ENCODE data around the gene TUBGCP6. TPM values are rescaled to one million over a fixed set of nuclear protein-coding genes. Genes with fewer than 3 reads are reported as not detected.

Gene TUBGCP6, protein sequence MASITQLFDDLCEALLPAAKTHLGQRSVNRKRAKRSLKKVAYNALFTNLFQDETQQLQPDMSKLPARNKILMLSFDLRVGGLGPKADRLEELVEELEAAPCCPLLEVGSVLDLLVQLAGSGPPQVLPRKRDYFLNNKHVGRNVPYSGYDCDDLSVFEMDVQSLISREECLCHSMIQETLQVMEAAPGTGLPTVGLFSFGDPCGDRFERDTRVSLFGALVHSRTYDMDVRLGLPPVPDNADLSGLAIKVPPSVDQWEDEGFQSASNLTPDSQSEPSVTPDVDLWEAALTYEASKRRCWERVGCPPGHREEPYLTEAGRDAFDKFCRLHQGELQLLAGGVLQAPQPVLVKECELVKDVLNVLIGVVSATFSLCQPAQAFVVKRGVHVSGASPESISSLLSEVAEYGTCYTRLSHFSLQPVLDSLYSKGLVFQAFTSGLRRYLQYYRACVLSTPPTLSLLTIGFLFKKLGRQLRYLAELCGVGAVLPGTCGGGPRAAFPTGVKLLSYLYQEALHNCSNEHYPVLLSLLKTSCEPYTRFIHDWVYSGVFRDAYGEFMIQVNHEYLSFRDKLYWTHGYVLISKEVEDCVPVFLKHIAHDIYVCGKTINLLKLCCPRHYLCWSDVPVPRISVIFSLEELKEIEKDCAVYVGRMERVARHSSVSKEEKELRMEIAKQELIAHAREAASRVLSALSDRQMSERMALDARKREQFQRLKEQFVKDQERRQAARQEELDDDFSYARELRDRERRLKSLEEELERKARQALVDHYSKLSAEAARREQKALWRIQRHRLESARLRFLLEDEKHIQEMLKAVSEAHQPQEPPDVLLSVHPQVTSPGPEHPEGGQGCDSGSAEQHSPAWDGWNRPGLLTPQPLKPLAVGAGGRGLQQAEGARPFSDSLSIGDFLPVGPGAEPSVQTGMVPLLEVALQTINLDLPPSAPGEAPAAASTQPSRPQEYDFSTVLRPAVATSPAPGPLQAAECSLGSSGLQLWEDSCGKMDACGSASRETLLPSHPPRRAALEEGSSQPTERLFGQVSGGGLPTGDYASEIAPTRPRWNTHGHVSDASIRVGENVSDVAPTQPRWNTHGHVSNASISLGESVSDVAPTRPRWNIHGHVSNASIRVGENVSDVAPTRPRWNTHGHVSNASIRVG (N-terminal part only)
- 21.3 and 21.4 TPM in 2 replicates for total RNA-seq (2014; rRNA removed; shearing (Covaris generic))

DNA sequence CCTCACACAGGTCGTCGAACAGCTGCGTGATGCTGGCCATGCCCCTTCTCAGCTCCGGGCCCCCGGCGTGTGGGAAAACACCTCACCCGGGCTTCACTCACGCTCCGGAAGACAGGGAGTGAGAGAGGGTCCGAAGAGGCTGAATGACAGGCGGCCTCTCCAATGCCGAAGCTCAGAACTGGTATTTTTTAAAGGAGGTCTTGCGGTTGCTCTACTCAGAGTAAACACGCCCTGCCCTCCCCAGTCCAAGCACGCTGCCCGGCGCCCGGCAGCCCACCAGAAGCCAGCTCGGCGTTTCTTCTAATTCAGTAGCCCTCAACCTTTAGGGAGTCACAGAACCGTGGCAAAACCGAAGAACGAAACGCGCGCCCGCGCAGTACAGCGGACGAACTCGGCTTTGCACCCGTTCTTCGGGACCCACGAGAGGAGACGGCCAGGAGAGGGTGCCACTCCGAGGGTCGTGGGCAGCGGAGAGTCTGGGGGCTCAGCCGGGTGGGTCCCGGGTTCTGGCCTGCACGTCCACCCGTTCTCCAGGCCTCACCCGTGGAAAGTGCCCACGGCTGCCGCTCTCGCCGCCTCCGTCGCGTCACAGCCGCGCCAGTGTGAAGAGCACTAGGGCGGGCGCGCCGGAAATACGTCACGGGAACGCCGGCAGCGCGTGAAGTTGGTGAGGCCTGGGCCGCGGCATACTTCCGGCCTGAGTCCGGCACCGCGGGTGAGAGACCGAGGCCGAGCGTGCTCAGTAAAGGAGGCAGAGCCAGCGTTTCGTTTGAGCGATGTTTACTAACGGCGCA, at the start of gene TUBGCP6:
Gene TUBGCP6, minus strand, starts transcription at position 604 of the 794 bp plus-strand sequence. Its CDS starts 564 bp downstream, at position 40.

DNA sequence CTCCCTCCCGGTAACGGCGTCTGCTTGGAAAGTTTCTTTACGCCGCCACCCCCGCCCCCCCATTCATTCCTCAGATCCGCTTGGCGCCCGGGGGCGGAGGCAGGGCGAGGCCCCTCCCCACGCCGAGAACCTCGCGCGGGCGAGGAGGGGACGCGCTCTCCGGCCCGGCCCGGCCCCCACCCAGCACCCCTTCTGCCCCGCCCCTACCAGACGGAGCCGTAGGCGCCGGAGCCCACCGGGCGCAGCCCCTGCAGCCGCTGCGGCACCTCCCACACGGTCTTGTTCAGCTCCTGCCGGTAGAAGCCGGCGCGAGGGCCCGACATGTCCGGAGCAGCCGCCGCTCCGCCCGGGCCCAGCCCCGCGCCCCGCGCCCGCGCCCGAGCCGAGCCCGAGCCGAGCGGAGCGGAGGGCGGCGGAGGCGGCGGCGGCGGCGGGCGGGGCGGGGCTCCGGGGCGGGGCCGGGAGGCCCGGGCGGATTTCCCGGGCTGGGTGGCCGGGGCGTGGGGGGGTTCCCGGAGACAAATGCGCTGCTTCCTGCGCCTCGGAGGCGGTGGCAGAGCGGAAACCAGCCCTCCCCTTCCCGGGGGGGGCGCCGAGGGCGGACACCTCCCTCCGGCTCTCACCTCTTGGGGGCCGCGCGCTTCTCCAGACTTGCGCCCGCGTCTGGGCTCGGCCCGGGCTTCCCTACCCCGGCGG, 25.3 kb upstream of the TUBGCP6 start, which contains the start of gene MAPK11:
Gene MAPK11, minus strand, starts transcription at position 411 of the 696 bp plus-strand sequence. Its CDS starts 88 bp downstream, at position 323.

DNA sequence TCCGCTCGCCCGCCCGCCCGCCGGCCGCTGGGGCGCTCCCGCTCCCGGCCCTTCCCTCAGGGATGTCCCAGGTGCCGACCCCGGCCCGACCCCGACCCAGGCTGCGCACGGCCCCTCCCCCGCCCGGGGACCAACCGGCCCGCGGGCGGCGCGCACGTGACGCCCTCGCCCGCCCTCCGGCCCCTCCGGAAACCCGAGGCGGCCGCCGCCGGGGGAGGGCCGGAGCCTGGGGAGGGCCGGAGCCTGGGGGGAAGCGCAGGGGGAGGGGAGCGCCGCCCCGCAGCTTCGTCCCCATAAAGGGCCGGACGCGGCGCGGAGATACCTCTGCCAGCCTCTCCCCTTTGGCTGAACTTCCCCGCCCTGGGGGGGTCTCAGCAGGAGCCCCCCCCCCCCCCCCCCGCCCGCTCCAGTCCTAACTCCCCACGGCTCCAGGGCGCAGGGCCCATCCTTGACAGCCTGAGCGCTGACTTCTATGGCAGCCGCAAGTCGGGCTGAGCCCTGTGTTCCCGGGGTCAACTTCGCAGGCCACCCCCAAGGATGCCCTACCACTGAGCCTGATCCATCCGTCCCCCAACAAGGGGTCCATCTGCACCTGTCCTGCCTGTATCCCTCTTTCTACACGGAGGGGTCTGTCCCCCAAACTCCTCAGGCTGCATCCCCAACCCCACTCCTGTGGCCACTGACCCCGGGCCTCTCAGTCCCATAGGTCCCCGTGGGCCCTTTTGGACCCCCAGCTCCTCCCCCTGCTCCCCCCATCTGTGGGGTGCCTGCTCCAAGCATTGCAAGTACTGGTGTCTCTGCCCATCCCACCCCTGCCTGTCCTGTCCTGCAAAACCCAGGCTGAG, 17.0 kb upstream of the TUBGCP6 start, which contains the start of gene MAPK12:
Gene MAPK12, minus strand, starts transcription at position 69 of the 845 bp plus-strand sequence. CDS start 174 bp downstream, outside the sequence.

DNA sequence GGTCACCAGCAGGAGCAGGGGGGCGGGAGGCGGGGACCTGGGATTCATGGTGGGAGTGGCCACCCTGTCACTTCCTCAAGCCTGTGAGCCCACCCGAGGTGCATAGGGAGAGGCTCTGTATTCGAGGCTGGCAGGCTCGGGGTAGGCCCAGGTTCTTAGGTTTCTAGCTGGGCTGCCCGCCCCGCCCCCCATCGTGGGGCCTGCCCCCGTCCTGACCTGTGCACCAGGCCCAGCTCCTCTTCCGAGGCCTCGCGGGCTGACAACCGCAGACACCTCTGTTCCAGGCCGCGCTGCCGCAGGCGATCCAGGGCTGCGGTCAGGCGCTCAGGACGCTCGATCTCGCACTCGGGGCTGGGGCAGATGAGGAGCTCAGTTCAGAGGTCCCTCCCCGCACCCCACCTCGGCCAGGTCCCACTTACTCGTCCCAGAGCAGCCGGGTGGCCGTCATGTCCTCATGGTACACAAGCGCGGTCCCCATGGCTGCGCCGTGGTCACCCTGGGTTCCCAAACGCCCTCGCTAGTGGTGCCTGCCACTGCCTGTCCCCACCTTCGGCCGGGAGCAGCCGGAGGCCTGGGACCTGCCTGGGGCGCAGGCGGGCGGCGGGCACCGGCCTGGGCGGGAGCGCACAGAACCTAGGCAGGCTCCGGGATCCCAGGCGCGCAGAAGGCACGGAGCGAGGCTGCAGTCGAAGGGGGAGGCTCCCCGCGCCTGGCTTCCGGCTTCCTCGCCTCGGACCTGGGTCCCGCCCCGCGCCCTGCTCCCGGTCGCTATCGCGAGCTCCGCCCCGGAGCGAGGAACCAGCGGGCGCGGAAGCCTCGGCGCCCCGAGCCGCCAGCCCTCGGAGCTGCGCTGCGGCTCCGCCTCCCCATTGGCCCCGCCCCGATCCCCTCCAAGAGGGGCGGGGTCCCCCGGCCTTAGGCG, 6.0 kb upstream of the TUBGCP6 start, which contains the start of gene HDAC10:
Gene HDAC10, minus strand, starts transcription at position 711 of the 922 bp plus-strand sequence. Its CDS starts 233 bp downstream, at position 478.

DNA sequence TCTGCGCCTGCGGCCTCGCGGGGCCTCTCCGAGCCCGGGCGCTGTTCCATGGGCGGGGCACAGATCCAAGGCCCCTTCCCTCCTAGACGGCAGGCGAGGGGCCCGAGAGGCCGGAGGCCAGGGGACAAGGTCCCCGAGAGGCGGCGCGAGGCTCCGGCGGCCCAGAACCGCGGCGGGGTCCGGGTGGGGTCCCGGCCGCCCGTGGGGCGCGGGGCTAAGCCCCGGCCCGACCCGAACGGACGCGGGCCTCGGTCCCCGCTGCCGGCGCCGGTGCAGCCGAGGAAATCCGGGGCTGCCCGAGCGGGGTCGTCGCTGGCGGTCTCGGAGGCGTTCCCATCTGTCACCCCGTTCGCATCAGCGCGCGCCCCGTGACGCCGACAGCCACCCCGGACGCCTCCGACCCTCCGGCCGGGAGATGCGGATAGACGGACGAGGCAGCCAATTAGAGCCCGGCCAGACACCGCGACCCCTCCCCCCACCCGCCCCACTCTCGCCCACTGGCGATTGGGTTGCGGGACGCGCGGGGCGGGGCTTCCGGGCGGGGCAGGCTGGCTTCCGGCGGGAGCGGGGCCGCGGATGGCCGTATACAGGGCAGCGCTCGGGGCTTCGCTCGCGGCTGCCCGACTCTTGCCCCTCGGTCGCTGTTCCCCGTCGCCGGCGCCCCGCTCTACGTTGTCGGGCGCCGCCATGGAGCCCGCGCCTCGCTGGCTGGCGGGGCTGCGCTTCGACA, 44.2 kb downstream of the TUBGCP6 start, which contains the start of gene SELENOO:
Gene SELENOO, plus strand, starts transcription at position 551 of the 730 bp plus-strand sequence. Its CDS starts 26 bp downstream, at position 577.

DNA sequence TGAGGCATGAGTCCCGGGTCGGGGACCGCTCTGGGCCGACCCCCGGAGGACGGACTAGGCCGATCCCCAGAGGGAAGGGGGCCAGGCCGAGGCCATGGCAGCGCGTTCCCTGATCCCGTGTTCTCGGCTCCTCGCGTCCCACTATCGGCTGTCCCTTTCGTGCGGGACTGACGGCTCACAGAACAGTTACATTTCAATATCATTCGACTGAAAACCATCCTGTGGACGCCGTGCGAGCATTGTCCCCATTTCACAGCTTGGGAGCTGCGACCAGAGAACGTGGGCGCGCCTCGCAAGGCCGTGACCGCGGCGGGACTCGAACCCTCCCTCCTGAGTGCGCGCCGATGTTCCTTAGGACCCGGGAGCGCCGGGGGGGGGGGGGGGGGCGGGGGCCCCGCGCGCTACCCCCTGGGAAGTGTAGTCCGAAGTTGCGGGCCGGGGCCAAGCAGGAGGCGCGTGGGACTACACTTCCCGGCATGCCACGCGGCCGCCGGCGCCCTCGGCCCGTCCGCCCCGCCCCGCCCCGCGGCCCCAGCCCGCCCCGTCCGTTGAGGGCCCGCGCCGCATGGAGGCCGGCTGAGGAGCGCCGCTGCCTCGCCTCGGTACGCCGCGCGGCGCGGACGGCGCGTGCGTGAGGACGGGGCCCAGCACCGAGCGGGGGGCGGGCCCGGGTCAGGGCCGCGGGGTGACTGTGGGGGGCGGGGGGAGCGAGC, 59.3 kb downstream of the TUBGCP6 start, which contains the start of gene TRABD:
Gene TRABD, plus strand, starts transcription at position 539 of the 713 bp plus-strand sequence. CDS start 7,148 bp downstream, outside the sequence.

DNA sequence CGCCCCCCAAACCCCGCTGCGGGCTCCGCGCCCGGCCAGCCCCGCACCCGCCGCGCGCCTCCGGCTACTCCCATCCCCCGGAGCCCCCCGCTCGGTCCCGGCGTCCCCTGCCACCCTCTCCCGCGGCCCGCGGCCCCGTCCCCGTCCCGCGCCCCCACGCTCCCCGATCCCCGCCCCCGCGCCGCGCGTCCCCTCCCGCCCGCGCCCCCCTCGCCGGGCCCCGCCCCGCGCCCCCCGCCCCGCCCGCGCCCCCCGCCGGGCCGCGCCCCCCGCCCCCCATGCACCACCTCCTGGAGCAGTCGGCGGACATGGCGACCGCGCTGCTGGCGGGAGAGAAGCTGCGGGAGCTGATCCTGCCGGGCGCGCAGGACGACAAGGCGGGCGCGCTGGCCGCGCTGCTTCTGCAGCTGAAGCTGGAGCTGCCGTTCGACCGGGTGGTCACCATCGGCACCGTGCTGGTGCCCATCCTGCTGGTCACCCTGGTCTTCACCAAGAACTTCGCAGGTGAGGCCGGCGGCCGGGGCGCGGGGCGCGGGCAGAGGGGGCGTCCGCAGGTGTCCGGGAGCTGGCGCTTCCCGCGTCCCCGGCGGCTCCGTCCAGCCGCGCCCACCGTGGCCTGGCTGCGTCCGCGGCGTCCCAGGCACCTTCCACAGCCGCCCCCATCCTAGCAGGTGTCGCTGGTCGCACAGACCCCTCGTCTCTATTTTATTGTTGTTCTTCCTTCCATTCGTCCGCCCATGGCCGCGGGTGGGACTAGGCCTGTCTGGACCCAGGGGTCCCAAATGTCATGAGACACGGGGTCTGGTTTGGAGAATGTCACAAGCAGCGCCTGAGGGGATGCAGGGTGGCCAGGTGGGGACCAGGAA, 74.1 kb downstream of the TUBGCP6 start, which contains the start of gene PANX2:
Gene PANX2, plus strand, starts transcription at position 279 of the 866 bp plus-strand sequence. Its CDS starts 0 bp downstream, at position 279.

Other genes with a start within 250 kb of the TUBGCP6 start
- gene IL17REL, start 232.3 kb downstream of the TUBGCP6 start, total RNA-seq (2014; rRNA removed; shearing (Covaris generic)): not detected in 2 replicates
- gene TTLL8, start 186.7 kb downstream of the TUBGCP6 start, total RNA-seq (2014; rRNA removed; shearing (Covaris generic)): not detected in 2 replicates
- 0.04 and 0.34 TPM in 2 replicates for gene MLC1, start 159.6 kb downstream of the TUBGCP6 start, total RNA-seq (2014; rRNA removed; shearing (Covaris generic))
- gene MOV10L1, start 155.0 kb downstream of the TUBGCP6 start, total RNA-seq (2014; rRNA removed; shearing (Covaris generic)): 0.11 TPM in 1 of 2 replicates, not detected in the other
- gene PANX2, start 74.3 kb downstream of the TUBGCP6 start, total RNA-seq (2014; rRNA removed; shearing (Covaris generic)): 0.68 and 0.93 TPM in 2 replicates
- 30.9 and 31.5 TPM in 2 replicates for gene TRABD, start 59.1 kb downstream of the TUBGCP6 start, total RNA-seq (2014; rRNA removed; shearing (Covaris generic))
- 21.1 and 21.6 TPM in 2 replicates for gene SELENOO, start 44.0 kb downstream of the TUBGCP6 start, total RNA-seq (2014; rRNA removed; shearing (Covaris generic))
- gene HDAC10, start 6.2 kb upstream of the TUBGCP6 start, total RNA-seq (2014; rRNA removed; shearing (Covaris generic)): 24.9 and 29.3 TPM in 2 replicates
- 26.4 and 33.2 TPM in 2 replicates for gene MAPK12, start 16.7 kb upstream of the TUBGCP6 start, total RNA-seq (2014; rRNA removed; shearing (Covaris generic))
- 6.8 and 7.5 TPM in 2 replicates for gene MAPK11, start 25.4 kb upstream of the TUBGCP6 start, total RNA-seq (2014; rRNA removed; shearing (Covaris generic))
- 43.0 and 45.2 TPM in 2 replicates for gene PLXNB2, start 62.6 kb upstream of the TUBGCP6 start, total RNA-seq (2014; rRNA removed; shearing (Covaris generic))
- gene DENND6B, start 82.0 kb upstream of the TUBGCP6 start, total RNA-seq (2014; rRNA removed; shearing (Covaris generic)): 0.72 and 0.98 TPM in 2 replicates
- gene PPP6R2, start 98.3 kb upstream of the TUBGCP6 start, total RNA-seq (2014; rRNA removed; shearing (Covaris generic)): 34.7 and 35.6 TPM in 2 replicates
- 51.5 and 55.0 TPM in 2 replicates for gene SBF1, start 230.0 kb upstream of the TUBGCP6 start, total RNA-seq (2014; rRNA removed; shearing (Covaris generic))
- gene ADM2, start 236.5 kb upstream of the TUBGCP6 start, total RNA-seq (2014; rRNA removed; shearing (Covaris generic)): 6.3 and 7.4 TPM in 2 replicates
- gene MIOX, start 241.8 kb upstream of the TUBGCP6 start, total RNA-seq (2014; rRNA removed; shearing (Covaris generic)): 0.34 TPM in 1 of 2 replicates, not detected in the other

Measured in A375 (cell line).